ENCODE results near the gene FAM184A.

DNA sequence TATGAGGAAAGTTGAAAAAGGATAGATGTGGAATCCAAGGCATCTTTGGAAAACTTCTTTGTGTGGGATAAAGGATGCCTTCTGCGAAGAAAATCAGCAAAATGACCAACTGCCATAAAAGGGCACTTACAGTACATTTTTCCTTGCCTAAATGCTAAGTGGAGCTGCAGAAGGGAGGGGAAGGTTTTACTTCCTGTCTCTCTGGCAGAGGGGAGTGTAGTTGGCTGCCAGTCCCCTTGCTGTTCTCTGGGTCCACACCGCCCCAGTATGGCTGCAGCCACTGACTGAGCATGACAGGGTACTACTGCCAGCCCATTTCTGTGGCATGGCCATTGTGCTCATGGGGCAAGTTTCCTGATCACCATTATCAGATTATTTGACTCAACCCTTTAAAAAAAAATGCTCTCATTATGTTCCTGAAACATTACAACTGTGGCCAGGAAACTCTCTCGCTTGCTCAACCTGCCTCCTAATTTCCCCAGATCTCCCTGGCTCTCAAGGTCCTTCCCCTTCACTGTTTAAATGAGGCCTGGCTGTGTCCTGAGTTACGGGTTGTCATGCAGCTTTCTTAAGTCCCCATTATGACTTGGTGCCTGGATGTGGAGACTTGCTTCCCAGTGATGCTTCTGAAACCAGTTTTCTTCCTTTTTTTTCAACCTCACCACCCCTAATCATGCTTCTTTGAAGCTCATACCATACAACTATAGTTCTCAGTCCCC, 34.5 kb upstream of the FAM184A start:
- TF ChIP-seq NFRKB (IDR thresholded peaks at IDR 0.05) (no peak), SUZ12 (IDR thresholded peaks at IDR 0.05) (no peak), BHLHE40 (IDR thresholded peaks at IDR 0.05; ENCODE audit: borderline replicate concordance) (no peak), FOXM1 (IDR thresholded peaks at IDR 0.05; ENCODE audit: borderline replicate concordance) (no peak)

All from HEK293T (cell line).